ENCODE measurements around the gene DCAF10.
A peak's percentile ranks its signal among the peaks of the same experiment; 100 is the strongest.
"Not testable (repeated sequence)": the region's sequence is repeated elsewhere in the genome, so short reads cannot be mapped to it uniquely, and the experiment has no call there.

DCAF10 gene

GRCh38 chr9:37859043-37859442, 58.4 kb downstream of the DCAF10 start:
- Histone ChIP-seq H3K9me3 (no peaks in the 10 kb centered on the region), H3K4me3 (no peak overlapping the region), H3K36me3 (peaks cover 80% of the 10 kb centered on the region), H4K20me1 (no peaks in the 10 kb centered on the region), H3K9ac (no peak overlapping the region), H3K27me3 (no peaks in the 10 kb centered on the region), H3K27ac (no peak overlapping the region), H3K4me1 (no peaks in the 10 kb centered on the region), H3K4me2 (no peak overlapping the region)
- no peak for TF ChIP-seq Cebpa-rat (IDR thresholded peaks at IDR 0.05)

- H3K36me3 ChIP-seq: peaks cover 63% of the 10 kb centered on the region
Measured at GRCh38 chr9:37862530-37862929, 61.9 kb downstream of the DCAF10 start.

GRCh38 chr9:37870081-37870798, 69.6 kb downstream of the DCAF10 start:
- Histone ChIP-seq H3K36me3 (peaks cover 3% of the 10 kb centered on the region; the same call in 1 of the 2 replicates), H3K27ac (no peak overlapping the region), H3K27me3 (no peaks in the 10 kb centered on the region), H3K9ac (no peak overlapping the region), H3K4me1 (peaks cover 8% of the 10 kb centered on the region; the same call in 1 of the 2 replicates), H3K9me3 (no peaks in the 10 kb centered on the region), H3K4me3 (no peak overlapping the region), H4K20me1 (no peaks in the 10 kb centered on the region), H3K4me2 (no peak overlapping the region)
- no peak for TF ChIP-seq Cebpa-rat (IDR thresholded peaks at IDR 0.05)

More at GRCh38 chr9:37862530-37862929, 61.9 kb downstream of the DCAF10 start:
- H3K9me3 ChIP-seq: no peaks in the 10 kb centered on the region
- no peak overlapping the region for H3K4me3 ChIP-seq
- no peak overlapping the region for H3K27ac ChIP-seq
- H4K20me1 ChIP-seq: no peaks in the 10 kb centered on the region
- H3K9ac ChIP-seq: no peak overlapping the region
- no peaks in the 10 kb centered on the region for H3K27me3 ChIP-seq
- no peaks in the 10 kb centered on the region for H3K4me1 ChIP-seq
- no peak overlapping the region for H3K4me2 ChIP-seq
- no peak for TF ChIP-seq Cebpa-rat (IDR thresholded peaks at IDR 0.05)

GRCh38 chr9:37870799-37871176, 70.2 kb downstream of the DCAF10 start:
- H3K4me2 ChIP-seq: no peak overlapping the region
- TF ChIP-seq Cebpa-rat (IDR thresholded peaks at IDR 0.05): no peak
- peaks cover 3% of the 10 kb centered on the region; the same call in 1 of the 2 replicates for H3K36me3 ChIP-seq
- H3K27me3 ChIP-seq: no peaks in the 10 kb centered on the region
- H4K20me1 ChIP-seq: no peaks in the 10 kb centered on the region
- H3K9me3 ChIP-seq: no peaks in the 10 kb centered on the region
- no peak overlapping the region for H3K4me3 ChIP-seq
- H3K27ac ChIP-seq: no peak overlapping the region
- H3K9ac ChIP-seq: no peak overlapping the region
- H3K4me1 ChIP-seq: peaks cover 8% of the 10 kb centered on the region; the same call in 1 of the 2 replicates

- Histone ChIP-seq H3K9ac (no peak overlapping the region), H3K4me2 (no peak overlapping the region), H4K20me1 (no peaks in the 10 kb centered on the region), H3K4me1 (peaks cover 8% of the 10 kb centered on the region; the same call in 1 of the 2 replicates), H3K36me3 (peaks cover 30% of the 10 kb centered on the region), H3K27me3 (no peaks in the 10 kb centered on the region), H3K4me3 (no peak overlapping the region), H3K27ac (no peak overlapping the region), H3K9me3 (peaks cover 19% of the 10 kb centered on the region)
- TF ChIP-seq Cebpa-rat (IDR thresholded peaks at IDR 0.05): no peak
Measured at GRCh38 chr9:37873955-37874354, 73.4 kb downstream of the DCAF10 start.

GRCh38 chr9:37876376-37876775, 75.8 kb downstream of the DCAF10 start:
- H3K9me3 ChIP-seq: peaks cover 19% of the 10 kb centered on the region
- peaks cover 8% of the 10 kb centered on the region; the same call in 1 of the 2 replicates for H3K4me1 ChIP-seq
- TF ChIP-seq Cebpa-rat (IDR thresholded peaks at IDR 0.05): no peak
- H3K4me2 ChIP-seq: no peak overlapping the region
- H3K36me3 ChIP-seq: peaks cover 52% of the 10 kb centered on the region
- no peaks in the 10 kb centered on the region for H3K27me3 ChIP-seq
- peaks cover 5% of the 10 kb centered on the region; the same call in 1 of the 2 replicates for H4K20me1 ChIP-seq
- no peak overlapping the region for H3K27ac ChIP-seq
- no peak overlapping the region for H3K9ac ChIP-seq
- no peak overlapping the region for H3K4me3 ChIP-seq

- H4K20me1 ChIP-seq: peaks cover 26% of the 10 kb centered on the region; the same call in 1 of the 2 replicates
- peaks cover 19% of the 10 kb centered on the region for H3K9me3 ChIP-seq
Measured at GRCh38 chr9:37880916-37881479, 80.4 kb downstream of the DCAF10 start.

GRCh38 chr9:37887977-37888583, 87.5 kb downstream of the DCAF10 start:
- H3K4me1 ChIP-seq, H3K4me2 ChIP-seq, H3K9ac ChIP-seq, H3K27ac ChIP-seq, H3K9me3 ChIP-seq, H3K27me3 ChIP-seq, H3K4me3 ChIP-seq: not testable (repeated sequence)
- peaks cover 66% of the 10 kb centered on the region for H3K36me3 ChIP-seq
- TF ChIP-seq Cebpa-rat (IDR thresholded peaks at IDR 0.05): peak; percentile 48; the same call in 1 of the 2 replicates
- H4K20me1 ChIP-seq: peaks cover 12% of the 10 kb centered on the region; the same call in 1 of the 2 replicates

More at GRCh38 chr9:37880916-37881479, 80.4 kb downstream of the DCAF10 start:
- Histone ChIP-seq H3K36me3 (peaks cover 66% of the 10 kb centered on the region), H3K4me1 (no peaks in the 10 kb centered on the region), H3K4me3 (no peak overlapping the region), H3K27ac (no peak overlapping the region), H3K9ac (no peak overlapping the region), H3K27me3 (no peaks in the 10 kb centered on the region), H3K4me2 (no peak overlapping the region)
- no peak for TF ChIP-seq Cebpa-rat (IDR thresholded peaks at IDR 0.05)

- TF ChIP-seq Cebpa-rat (IDR thresholded peaks at IDR 0.05): no peak
- H3K36me3 ChIP-seq: peaks cover 80% of the 10 kb centered on the region
- H3K9ac ChIP-seq: no peak overlapping the region
- peaks cover 20% of the 10 kb centered on the region for H4K20me1 ChIP-seq
- H3K27me3 ChIP-seq: no peaks in the 10 kb centered on the region
- H3K4me2 ChIP-seq: no peak overlapping the region
- no peak overlapping the region for H3K27ac ChIP-seq
- no peaks in the 10 kb centered on the region for H3K4me1 ChIP-seq
- H3K4me3 ChIP-seq: no peak overlapping the region
- peaks cover 6% of the 10 kb centered on the region for H3K9me3 ChIP-seq
Measured at GRCh38 chr9:37889536-37889935, 88.9 kb downstream of the DCAF10 start.

- H3K4me1 ChIP-seq, H3K4me2 ChIP-seq, H3K4me3 ChIP-seq, H3K27ac ChIP-seq, H3K27me3 ChIP-seq, H3K9ac ChIP-seq, H3K9me3 ChIP-seq: not testable (repeated sequence)
- H4K20me1 ChIP-seq: peaks cover 24% of the 10 kb centered on the region
- H3K36me3 ChIP-seq: peaks cover 87% of the 10 kb centered on the region
Measured at GRCh38 chr9:37891042-37891441, 90.4 kb downstream of the DCAF10 start.

Measured in BLaER1 (cell line).